C4-2B (cell line): Measurements from ENCODE around the gene C8A.

Source experiments
- CTCF ChIP-seq: fragments of 450-650 bp; conservative IDR thresholded peaks from 2 replicates; pipeline ENCODE4 v1.5.1; 2017; ENCODE audit warnings: mild to moderate bottlenecking
- ZFX ChIP-seq: fragments of 450-650 bp; IDR thresholded peaks from 2 replicates; pipeline ENCODE4 v1.6.1; 2017

- TF ChIP-seq CTCF (no peak), ZFX (no peak)
Measured at GRCh38 chr1:56910441-56910985, 55.9 kb downstream of the C8A start.
